HepG2 (cell line): ENCODE measurements around the gene KRT81. TPM values are rescaled to one million over a fixed set of nuclear protein-coding genes. Genes with fewer than 3 reads are reported as not detected.

Source experiments
- ATAC-seq: fragments of 200-7000 bp; cut with Tn5 transposase; 3 replicates; pipeline ENCODE4 v1.9.1; 2020; ENCODE audit warnings: mild to moderate bottlenecking, moderate library complexity
- BruUV-seq: library from RNA; stranded (reverse); fragments of 400-500 nt; replicated peaks from 2 replicates; lab custom pipeline; 2021; lab: Mats Ljungman, UMichigan
- CTCF ChIA-PET: fragments of 300-600 bp; formaldehyde crosslinking; extraction: SDS; loops from one replicate; lab custom pipeline; 2021; ENCODE audit warnings: low total read pairs, inconsistent platforms, low intra/inter-chr PET ratio; lab: Yijun Ruan, JAX
- POLR2A ChIA-PET: fragments of 350-600 bp; sonication (Branson Sonifier 250); formaldehyde crosslinking; loops from one replicate; lab custom pipeline; 2020; ENCODE audit warnings: antibody characterized with exemption, inconsistent platforms; lab: Yijun Ruan, JAX
- DNase-seq: peaks from one replicate; pipeline ENCODE4 v3.0.0-alpha.2; 2015; ENCODE audit warnings: low spot score
- FAIRE-seq: peaks from 3 replicates; lab custom pipeline; 2011; peaks lifted over from hg19 to GRCh38; lab: Jason Lieb, UNC
- H2AFZ ChIP-seq: one replicate; pipeline ENCODE4 v1.6.1; 2011; ENCODE audit warnings: low read length, inconsistent platforms
- H3K27ac ChIP-seq: fragments of 300-600 bp; 3 replicates; pipeline ENCODE4 v1.8.0; 2011; ENCODE audit warnings: mixed run types, mild to moderate bottlenecking, mixed read lengths, low read length, inconsistent platforms; ENCODE audit not compliant: insufficient read depth; ENCODE audit errors: extremely low read length
- H3K27me3 ChIP-seq, 2 experiments: fragments of 200-600 bp in 1 of 2; 2 replicates in 1 of 2; 3 replicates in 1 of 2; pipeline versions ENCODE4 v1.6.0 to v1.8.0; 2011; ENCODE audit warnings: low read length in 2 of 2, mild to moderate bottlenecking in 2 of 2, moderate library complexity in 2 of 2, inconsistent platforms in 1 of 2; ENCODE audit not compliant: insufficient read depth in 2 of 2, control insufficient read depth in 1 of 2
- H3K36me3 ChIP-seq, 2 experiments: fragments of 200-600 bp in 1 of 2; replicated peaks in 1 of 2; 2 replicates in 1 of 2; 3 replicates in 1 of 2; pipeline versions ENCODE4 v1.5.1 to v1.8.0; 2011; ENCODE audit warnings: low read length in 2 of 2, inconsistent platforms in 1 of 2; ENCODE audit not compliant: insufficient read depth in 2 of 2, control insufficient read depth in 1 of 2
- H3K4me1 ChIP-seq: 2 replicates; pipeline ENCODE4 v1.5.1; 2012; ENCODE audit warnings: low read length, inconsistent platforms; ENCODE audit not compliant: insufficient read depth
- H3K4me2 ChIP-seq: 2 replicates; pipeline ENCODE4 v1.6.0; 2011; ENCODE audit warnings: low read depth, low read length, inconsistent platforms
- H3K4me3 ChIP-seq, 3 experiments: fragments of 200-600 bp in 1 of 3; sonication (generic), shearing (Covaris generic) in 1 of 3; replicated peaks in 1 of 3; 2 replicates each; pipeline ENCODE4 v1.5.1; 2011 to 2016; ENCODE audit warnings: low read length in 3 of 3, inconsistent platforms in 2 of 3, low read depth in 2 of 3, mild to moderate bottlenecking in 2 of 3, control low read depth in 1 of 3, mixed read lengths in 1 of 3; ENCODE audit not compliant: insufficient read depth in 1 of 3
- H3K79me2 ChIP-seq: one replicate; pipeline ENCODE4 v1.6.1; 2011; ENCODE audit warnings: low read length, inconsistent platforms; ENCODE audit not compliant: insufficient read depth
- H3K9ac ChIP-seq: 2 replicates; pipeline ENCODE4 v1.6.0; 2011; ENCODE audit warnings: mild to moderate bottlenecking, low read depth, low read length, inconsistent platforms; ENCODE audit not compliant: insufficient read depth
- H3K9me3 ChIP-seq: 2 replicates; pipeline ENCODE4 v1.5.1; 2012; ENCODE audit warnings: mild to moderate bottlenecking, low read length
- H4K20me1 ChIP-seq: 2 replicates; pipeline ENCODE4 v1.6.0; 2011; ENCODE audit warnings: inconsistent platforms, mild to moderate bottlenecking, low read length, moderate library complexity; ENCODE audit not compliant: insufficient read depth
- GTF2F1 ChIP-seq: fragments of 150-350 bp; IDR thresholded peaks from 2 replicates; pipeline ENCODE4 v1.6.1; 2014; ENCODE audit warnings: low read length
- MTA1 ChIP-seq: sonication (generic); formaldehyde crosslinking; IDR thresholded peaks from 2 replicates; pipeline ENCODE4 v1.4.0; 2020; ENCODE audit warnings: missing genetic modification reagents, mild to moderate bottlenecking, borderline replicate concordance
- RAD21 ChIP-seq: fragments of 450-650 bp; formaldehyde crosslinking; IDR thresholded peaks from 2 replicates; pipeline ENCODE4 v1.5.0; 2020; ENCODE audit warnings: mild to moderate bottlenecking
- ZNF234 ChIP-seq: sonication (generic); formaldehyde crosslinking; conservative IDR thresholded peaks from 2 replicates; pipeline ENCODE4 v1.5.1; 2020; ENCODE audit warnings: mild to moderate bottlenecking, missing genetic modification reagents
- ZNF484 ChIP-seq: sonication (generic); formaldehyde crosslinking; IDR thresholded peaks from 2 replicates; pipeline ENCODE4 v1.5.1; 2020; ENCODE audit warnings: mild to moderate bottlenecking, low read depth, missing genetic modification reagents, borderline replicate concordance
- ZNF607 ChIP-seq: sonication (generic); formaldehyde crosslinking; IDR thresholded peaks from 2 replicates; pipeline ENCODE4 v1.5.1; 2020; ENCODE audit warnings: missing genetic modification reagents, mild to moderate bottlenecking, borderline replicate concordance
- ZNF816 ChIP-seq: sonication (generic); formaldehyde crosslinking; IDR thresholded peaks from 2 replicates; pipeline ENCODE4 v1.8.0; 2022; ENCODE audit warnings: missing genetic modification reagents, mild to moderate bottlenecking, borderline replicate concordance
- WGBS: methylation state at CpG from one replicate; pipeline ENCODE4 v1.1.6; 2017; ENCODE audit warnings: low lambda C conversion rate; 5-methylcytosine and 5-hydroxymethylcytosine counted together
- in situ Hi-C: cut with HindIII; loops from 2 replicates; pipeline ENCODE4 v1.10.0; 2017; ENCODE audit warnings: low pct_unique_long_range_greater_than_20kb; ENCODE audit not compliant: extremely low pct_ligation_motif_present
- intact Hi-C: fragments of 100-400 bp; cut with micrococcal nuclease; formaldehyde crosslinking; loops from one replicate; pipeline ENCODE4 v1.10.0; 2022; ENCODE audit not compliant: unreplicated experiment
- polyA plus RNA-seq, 8 experiments: library from polyadenylated mRNA; depleted of rRNA in 3 of 8; stranded (reverse) in 7 of 8; unstranded in 1 of 8; fragments of >200 nt; fragmentation: Illumina TruSeq in 4 of 8; extraction: Trizol in 4 of 8; gene quantifications; 2 replicates each; pipeline versions ENCODE4 v1.2.1 to v1.2.3, GENCODE V29; 2011 to 2016; ENCODE audit warnings: low read depth in 4 of 8, missing spikeins in 1 of 8, mixed read lengths in 1 of 8; ENCODE audit not compliant: insufficient read depth in 1 of 8
- total RNA-seq, 5 experiments: library from RNA; depleted of rRNA; stranded (reverse); fragments of >200 nt; fragmentation: Illumina TruSeq; extraction: Trizol; gene quantifications; 2 replicates each; pipeline ENCODE4 v1.2.3, GENCODE V29; 2016; ENCODE audit warnings: low read depth in 1 of 5
- TF ChIP-seq, protein P1 (sequence below): IDR thresholded peaks from 2 replicates; pipeline ENCODE4 v1.6.1; 2016; ENCODE audit warnings: low read depth, borderline replicate concordance
- TF ChIP-seq, protein P2 (sequence below): sonication (generic); formaldehyde crosslinking; IDR thresholded peaks from 2 replicates; pipeline ENCODE4 v1.4.0; 2020; ENCODE audit warnings: missing genetic modification reagents, borderline replicate concordance

Gene KRT81
- total and polyA plus RNA-seq, 2 of the 13 experiments (the other 11 are each of a cell fraction or from before 2014, with no cell fraction given): not detected

- CTCF ChIA-PET: no interaction called here
- H3K9ac ChIP-seq: no peak overlapping the region
- 4% methylated on average over 10 of the region's 11 CpGs for WGBS
- intact Hi-C loops: no loop called here
- POLR2A ChIA-PET: no interaction called here
- BruUV-seq: no TSS peak
- no peaks in the 10 kb centered on the region for H3K4me1 ChIP-seq
- H3K4me3 ChIP-seq: no peak overlapping the region
- H3K9me3 ChIP-seq: no peaks in the 10 kb centered on the region
- in situ Hi-C loops: no loop called here
- no peaks in the 10 kb centered on the region for H3K79me2 ChIP-seq
- DNase-seq (no peak), ATAC-seq (no peak), FAIRE-seq (no peak)
- peaks cover 15 to 66% of the 10 kb centered on the region in 2 experiments; a peak in 4 of 5 replicates for H3K27me3 ChIP-seq
- H3K36me3 ChIP-seq: no peaks in the 10 kb centered on the region
- TF ChIP-seq MTA1 (no peak), ZNF484 (CRISPR knock-in tag) (no peak), GTF2F1 (no peak), ZNF234 (no peak), RAD21 (CRISPR knock-in tag) (no peak)
- TF ChIP-seq, protein P1, sequence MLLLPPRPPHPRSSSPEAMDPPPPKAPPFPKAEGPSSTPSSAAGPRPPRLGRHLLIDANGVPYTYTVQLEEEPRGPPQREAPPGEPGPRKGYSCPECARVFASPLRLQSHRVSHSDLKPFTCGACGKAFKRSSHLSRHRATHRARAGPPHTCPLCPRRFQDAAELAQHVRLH: no peak
- H3K4me2 ChIP-seq: no peak overlapping the region
- no peak overlapping the region for H2AFZ ChIP-seq
- H3K27ac ChIP-seq: no peak overlapping the region
- H4K20me1 ChIP-seq: no peaks in the 10 kb centered on the region
Measured at GRCh38 chr12:52318241-52318990, 27.1 kb upstream of the KRT81 start.

GRCh38 chr12:52317468-52318052 is 26.2 kb upstream of the KRT81 start:
- H3K4me1 ChIP-seq: peaks cover 3% of the 10 kb centered on the region
- TF ChIP-seq ZNF607 (CRISPR knock-in tag) (no peak), ZNF816 (CRISPR knock-in tag) (no peak)
- TF ChIP-seq, protein P2, sequence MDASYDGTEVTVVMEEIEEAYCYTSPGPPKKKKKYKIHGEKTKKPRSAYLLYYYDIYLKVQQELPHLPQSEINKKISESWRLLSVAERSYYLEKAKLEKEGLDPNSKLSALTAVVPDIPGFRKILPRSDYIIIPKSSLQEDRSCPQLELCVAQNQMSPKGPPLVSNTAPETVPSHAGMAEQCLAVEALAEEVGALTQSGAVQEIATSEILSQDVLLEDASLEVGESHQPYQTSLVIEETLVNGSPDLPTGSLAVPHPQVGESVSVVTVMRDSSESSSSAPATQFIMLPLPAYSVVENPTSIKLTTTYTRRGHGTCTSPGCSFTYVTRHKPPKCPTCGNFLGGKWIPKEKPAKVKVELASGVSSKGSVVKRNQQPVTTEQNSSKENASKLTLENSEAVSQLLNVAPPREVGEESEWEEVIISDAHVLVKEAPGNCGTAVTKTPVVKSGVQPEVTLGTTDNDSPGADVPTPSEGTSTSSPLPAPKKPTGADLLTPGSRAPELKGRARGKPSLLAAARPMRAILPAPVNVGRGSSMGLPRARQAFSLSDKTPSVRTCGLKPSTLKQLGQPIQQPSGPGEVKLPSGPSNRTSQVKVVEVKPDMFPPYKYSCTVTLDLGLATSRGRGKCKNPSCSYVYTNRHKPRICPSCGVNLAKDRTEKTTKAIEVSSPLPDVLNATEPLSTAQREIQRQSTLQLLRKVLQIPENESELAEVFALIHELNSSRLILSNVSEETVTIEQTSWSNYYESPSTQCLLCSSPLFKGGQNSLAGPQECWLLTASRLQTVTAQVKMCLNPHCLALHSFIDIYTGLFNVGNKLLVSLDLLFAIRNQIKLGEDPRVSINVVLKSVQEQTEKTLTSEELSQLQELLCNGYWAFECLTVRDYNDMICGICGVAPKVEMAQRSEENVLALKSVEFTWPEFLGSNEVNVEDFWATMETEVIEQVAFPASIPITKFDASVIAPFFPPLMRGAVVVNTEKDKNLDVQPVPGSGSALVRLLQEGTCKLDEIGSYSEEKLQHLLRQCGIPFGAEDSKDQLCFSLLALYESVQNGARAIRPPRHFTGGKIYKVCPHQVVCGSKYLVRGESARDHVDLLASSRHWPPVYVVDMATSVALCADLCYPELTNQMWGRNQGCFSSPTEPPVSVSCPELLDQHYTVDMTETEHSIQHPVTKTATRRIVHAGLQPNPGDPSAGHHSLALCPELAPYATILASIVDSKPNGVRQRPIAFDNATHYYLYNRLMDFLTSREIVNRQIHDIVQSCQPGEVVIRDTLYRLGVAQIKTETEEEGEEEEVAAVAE (CRISPR knock-in tag): no peak

More at GRCh38 chr12:52317468-52318052, 26.2 kb upstream of the KRT81 start:
- FAIRE-seq (no peak), ATAC-seq (no peak), DNase-seq (no peak)
- H2AFZ ChIP-seq: no peak overlapping the region
- H3K9me3 ChIP-seq: no peaks in the 10 kb centered on the region
- 29% methylated on average over 8 of the region's 12 CpGs for WGBS
- intact Hi-C loops: no loop called here
- no peak overlapping the region for H3K9ac ChIP-seq
- H3K4me3 ChIP-seq: no peak overlapping the region
- H3K27me3 ChIP-seq: peaks cover 14 to 59% of the 10 kb centered on the region in 2 experiments; a peak in 4 of 5 replicates
- H3K36me3 ChIP-seq: no peaks in the 10 kb centered on the region
- in situ Hi-C loops: no loop called here
- no peaks in the 10 kb centered on the region for H4K20me1 ChIP-seq
- no peak overlapping the region for H3K27ac ChIP-seq
- CTCF ChIA-PET: no interaction called here
- no peaks in the 10 kb centered on the region for H3K79me2 ChIP-seq
- no peak overlapping the region for H3K4me2 ChIP-seq
- POLR2A ChIA-PET: no interaction called here
- no TSS peak for BruUV-seq
